ENCODE results near the gene HEPHL1.
"Not testable (repeated sequence)": the region's sequence is repeated elsewhere in the genome, so short reads cannot be mapped to it uniquely, and the experiment has no call there.

HEPHL1 gene

DNA sequence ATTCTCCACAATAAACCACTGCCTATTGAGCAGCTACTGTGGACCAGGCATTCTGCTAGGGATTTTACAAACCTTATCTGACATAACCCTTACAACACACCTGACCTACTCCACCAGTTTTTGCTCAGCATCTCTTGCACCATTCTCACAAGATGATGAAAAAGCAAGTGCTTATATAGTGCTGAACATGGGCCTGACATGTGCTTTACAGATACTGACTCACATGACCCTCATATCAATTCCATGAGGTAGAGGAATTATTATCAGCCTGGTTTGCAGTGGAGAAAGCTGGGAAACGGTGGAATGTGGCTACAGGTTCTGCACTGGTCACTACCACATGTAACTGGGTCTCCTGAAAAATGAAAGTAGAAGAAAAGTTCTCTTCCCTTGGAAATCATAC lies 69.9 kb downstream of the HEPHL1 start:
- no peak for DNase-seq

DNA sequence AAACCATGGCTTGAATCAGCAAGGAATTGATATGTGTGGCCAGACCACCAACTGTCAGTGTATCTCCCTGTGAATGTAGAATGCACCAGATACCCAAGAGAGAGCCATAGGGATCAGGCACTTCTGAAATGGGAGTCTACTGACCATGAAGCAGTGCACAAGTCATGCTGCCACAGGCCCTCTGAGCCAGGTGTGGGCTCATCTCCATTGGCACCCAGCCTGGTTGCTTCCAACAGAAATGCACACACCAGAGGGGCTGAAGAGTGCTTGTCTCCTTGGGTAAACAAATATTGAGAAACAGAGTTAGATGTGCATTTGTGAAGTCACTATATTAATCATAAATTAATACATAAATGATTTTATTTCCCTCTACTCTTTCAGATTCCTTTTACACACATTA lies 79.1 kb downstream of the HEPHL1 start:
- peak; percentile 65 for DNase-seq

DNA sequence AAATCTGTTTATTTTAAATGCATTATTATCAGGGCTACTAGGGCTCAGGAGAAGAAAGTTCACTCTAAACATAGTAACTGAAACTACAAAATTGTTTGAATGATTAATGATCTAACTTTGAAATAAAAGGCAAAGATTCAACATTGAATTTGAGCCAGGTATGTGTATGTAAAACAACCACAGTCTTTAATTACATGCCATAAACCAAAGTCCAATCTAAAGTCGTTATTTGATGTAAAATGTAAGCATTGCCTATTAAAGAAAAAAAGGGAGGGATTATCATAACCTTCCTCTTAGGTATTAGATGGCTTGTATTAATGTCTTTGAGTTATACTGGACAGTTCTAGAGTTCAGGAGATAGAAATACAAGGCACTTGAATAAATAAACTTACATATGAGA lies 82.3 kb downstream of the HEPHL1 start:
- no peak for DNase-seq

DNA sequence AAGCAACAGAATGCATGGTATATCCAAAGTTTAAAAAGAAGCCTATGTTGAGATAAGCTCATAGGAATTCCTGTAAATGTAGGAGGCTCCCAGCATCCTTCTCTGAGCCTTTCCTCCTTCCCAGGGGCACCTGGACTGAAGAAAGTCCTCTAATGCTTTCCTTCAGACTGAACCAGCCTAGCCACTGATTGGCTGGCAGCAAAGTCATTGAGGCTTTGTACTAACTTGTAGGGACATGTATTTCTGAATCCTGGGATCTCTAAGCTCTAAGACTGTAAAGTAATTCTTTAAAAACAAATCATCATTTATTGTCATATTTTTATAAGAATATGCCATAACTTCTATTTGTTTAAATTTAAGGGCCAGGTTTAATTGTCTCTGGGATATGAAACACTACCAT lies 83.6 kb downstream of the HEPHL1 start:
- no peak for DNase-seq

DNA sequence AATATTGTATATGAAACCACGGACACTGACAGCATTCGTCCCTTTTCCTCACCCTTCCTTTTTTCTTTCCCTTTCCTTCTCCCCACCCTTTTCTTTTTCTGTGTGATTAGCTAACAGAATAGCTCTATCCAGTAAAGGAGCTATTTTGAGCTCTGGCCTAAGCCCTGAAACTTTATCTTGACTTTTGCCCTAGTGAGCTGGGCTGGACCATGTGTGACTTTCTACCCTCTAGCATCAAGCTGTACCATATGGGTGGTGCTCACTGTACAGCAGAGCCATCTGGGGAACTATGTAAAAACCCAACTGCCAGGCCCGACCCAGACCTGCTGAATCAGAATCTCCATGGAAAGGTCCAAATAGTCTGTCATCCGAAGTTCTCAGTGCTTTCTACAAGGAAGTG lies 85.6 kb downstream of the HEPHL1 start:
- DNase-seq = no peak

DNA sequence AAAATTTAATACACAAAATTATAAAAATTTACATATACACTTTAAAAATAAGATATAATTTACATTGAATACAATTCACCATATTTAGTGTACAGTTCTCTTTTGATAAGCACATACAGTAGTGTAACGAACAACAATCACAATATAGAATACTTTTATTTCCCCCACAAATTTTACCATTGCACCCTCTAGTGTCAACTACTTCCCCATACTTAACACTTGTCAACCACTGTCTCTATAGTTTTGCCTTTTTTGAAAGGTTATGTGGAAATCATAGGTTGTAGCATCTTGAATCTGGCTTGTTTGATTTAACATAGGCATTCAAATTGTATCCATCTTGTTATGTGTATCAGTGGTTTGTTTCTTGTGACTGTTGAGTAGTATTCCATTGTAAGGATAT lies 86.2 kb downstream of the HEPHL1 start:
- no peak for DNase-seq

DNA sequence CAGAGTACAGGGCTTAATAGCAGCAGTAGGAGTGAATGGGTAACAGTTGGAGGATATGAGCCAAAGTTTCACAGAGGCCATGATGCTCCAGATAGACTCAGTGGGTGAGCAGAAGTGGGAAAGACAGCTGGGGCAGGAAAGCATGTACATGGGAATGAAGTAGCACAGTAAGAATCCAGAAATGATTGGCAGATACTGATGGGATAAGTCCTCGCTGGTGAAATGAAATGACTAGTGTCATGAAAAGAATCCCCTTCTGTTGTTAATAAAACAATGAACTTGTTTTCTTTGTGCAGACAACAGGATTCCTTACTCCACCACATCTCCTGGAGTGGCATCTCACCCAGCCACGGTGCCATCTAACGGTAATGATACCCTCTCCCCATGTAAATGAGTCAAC lies 90.1 kb downstream of the HEPHL1 start:
- no peak for DNase-seq

DNA sequence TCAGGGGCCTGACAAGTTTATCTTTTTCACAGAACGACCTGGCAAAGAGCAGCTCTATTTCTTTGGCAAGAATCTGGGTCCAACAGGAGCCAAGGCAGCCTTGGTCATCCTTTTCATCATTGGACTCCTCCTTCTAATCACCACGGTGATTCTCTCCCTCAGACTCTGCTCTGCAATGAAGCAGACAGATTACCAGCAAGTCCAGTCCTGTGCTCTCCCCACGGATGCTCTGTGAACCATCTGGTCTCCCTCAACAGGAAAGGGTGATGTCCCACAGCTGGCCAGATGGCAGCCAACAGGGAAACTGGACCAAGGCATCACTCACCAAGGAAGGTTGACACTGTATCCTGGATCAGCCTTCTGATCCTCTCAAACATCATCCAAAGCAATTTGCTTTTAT lies 90.5 kb downstream of the HEPHL1 start:
- no peak for DNase-seq

DNA sequence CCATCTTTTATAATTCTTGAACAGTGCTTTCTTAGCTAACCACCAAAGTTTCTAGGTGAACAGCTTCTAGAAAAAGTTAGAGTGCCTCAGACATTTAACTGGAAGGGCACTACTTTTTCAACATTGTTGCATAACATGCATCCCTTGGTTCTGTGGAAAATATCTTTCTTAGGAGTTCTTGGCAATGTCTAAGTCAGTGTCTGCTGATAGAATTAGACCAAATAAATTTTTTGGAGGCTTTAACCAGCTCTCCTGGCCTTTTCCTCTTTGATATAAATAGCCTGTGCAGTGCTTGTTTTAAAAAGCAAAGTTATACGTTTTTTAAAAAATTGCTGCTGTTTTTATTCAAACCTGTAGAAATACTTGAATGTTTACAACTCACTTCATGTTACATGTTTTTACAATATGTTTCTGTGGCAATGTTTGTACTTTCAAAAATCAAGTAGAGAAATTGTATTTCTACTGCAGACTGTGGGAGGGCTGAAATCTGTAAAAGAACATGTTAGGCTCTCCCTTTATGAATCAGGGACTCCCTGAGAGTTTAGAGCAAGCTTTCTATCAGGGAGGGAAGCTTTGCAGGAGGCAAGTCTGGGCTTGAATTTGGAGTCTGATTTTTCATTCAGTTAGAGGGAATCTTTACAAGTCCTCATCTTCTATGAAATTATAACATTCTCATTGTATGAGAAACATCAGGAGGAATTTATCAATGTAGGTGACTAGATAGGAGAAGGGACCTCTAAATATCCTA lies 91.2 kb downstream of the HEPHL1 start:
- DNase-seq = no peak

DNA sequence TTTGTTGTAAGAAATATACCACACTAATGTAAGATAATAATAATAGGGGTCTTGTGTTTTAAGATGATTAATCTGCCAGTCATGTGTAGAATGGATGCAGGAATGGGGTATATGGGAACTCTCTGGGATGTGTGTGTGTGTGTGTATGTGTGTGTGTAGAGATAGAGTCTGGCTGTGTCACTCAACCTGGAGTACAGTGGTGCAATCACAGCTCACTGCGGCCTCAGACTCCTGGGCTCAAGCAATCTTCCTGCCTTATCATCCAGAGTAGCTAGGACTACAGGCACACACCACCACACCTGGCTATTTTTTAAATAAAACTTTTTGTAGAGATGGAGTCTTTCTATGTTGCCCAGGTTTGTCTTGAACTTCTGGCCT lies 96.0 kb downstream of the HEPHL1 start:
- DNase-seq = no peak

DNA sequence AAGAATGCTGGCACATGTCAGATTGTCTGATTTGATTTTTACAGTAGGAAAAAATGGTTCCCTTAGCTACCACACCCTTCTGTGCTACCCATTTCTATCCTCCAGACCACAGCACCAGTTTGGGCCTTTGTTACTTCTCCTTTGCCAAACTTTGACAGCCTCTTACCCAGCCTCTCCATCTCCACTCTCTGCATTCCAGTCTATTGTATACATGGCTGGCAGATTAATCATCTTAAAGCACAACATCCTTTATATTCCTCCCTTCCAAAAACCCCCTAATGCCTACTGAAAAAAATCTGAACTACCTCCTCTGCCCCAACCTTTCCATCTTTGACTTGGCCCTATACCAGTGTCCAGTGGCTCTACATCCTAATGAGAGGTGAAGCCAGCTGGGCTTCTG lies 96.7 kb downstream of the HEPHL1 start:
- no peak for DNase-seq

DNA sequence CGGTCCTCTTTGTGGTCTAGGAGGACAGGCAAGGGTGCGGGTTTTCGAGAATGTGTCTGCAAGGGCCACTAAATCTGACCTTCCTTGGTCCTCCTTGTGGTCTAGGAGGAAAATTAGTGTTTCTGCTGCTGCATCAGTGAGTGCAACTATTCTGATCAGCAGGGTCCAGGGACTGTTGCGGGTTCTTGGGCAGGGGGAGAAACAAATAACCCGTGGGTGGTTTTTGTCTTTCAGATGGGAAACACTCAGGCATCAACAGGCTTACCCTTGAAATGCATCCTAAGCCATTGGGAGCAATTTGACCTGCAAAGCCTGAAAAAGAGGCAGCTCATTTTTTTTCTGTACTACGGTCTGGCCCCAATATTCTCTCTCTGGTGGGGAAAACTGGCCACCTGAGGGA lies 98.5 kb downstream of the HEPHL1 start:
- DNase-seq = not testable (repeated sequence)

DNA sequence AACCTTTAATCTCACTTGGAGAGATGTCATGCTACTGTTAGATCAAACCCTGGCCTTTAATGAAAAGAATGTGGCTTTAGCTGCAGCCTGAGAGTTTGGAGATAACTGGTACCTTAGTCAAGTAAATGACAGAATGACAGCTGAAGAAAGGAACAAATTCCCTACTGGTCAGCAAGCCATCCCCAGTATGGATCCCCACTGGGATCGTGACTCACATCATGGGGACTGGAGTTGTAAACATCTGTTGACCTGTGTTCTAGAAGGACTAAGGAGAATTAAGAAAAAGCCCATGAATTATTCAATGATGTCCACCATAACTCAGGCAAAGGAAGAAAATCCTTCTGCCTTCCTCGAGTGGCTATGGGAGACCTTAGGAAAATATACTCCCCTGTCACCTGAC lies 99.4 kb downstream of the HEPHL1 start:
- DNase-seq = not testable (repeated sequence)

DNA sequence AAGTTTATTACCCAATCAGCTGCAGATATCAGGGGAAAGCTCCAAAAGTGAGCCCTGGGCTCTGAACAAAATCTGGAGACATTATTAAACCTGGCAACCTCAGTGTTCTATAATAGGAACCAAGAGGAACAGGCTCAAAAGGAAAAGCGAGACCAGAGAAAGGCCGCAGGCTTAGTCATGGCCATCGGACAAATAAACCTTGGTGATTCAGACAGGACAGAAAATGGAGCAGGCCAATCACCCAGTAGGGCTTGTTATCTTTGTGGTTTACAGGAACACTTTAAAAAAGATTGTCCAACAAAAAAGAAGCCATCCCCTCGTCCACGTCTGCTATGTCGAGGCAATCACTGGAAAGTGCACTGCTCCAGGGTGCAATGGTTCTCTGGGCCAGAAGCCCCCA lies 99.8 kb downstream of the HEPHL1 start:
- DNase-seq = no peak

DNA sequence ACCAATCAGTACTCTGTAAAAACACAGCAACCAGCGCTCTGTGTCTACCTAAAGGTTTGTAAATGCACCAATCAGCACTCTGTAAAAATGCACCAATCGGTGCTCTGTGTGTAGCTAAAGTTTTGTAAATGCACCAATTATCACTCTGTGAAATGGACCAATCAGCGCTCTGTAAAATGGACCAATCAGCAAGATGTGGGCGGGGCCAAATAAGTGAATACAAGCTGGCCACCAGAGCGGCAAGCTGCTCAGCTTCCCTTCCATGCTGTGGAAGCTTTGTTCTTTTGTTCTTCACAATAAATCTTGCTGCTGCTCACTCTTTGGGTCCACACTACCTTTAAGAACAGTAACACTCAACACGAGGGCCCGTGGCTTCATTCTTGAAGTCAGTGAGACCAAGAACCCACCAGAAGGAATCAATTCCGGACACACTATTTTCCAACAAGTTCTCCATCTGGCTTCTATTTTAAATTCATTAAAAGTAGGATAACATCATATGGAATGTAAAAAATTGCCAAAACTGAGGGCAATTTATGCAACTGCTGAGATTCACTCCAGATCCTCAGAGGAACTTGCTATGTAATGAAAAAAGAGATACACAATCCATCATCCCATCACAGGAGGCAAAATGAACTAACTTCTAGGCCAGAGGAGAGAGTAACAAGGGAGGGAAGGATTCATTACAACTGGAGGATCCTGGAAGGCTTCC lies 104.4 kb downstream of the HEPHL1 start:
- no peak for DNase-seq

DNA sequence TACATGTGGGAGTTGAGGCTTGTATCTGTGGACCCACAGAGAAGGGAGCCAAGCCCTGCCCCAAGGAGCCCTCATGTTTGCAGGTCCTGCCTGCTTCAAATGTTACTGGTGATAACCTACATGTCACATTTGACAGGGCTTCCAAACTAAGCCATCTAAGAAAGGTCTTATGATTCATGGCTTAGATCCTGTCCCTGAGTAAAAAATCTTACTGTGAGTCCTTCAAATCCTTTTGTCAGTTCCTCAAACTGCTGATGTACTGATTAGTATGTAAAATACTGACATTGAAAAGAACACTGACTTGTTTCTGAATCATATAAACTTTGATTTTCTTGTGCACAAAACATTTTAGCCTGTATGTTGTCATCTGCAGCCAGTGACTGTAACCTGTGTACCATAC lies 106.5 kb downstream of the HEPHL1 start:
- no peak for DNase-seq

DNA sequence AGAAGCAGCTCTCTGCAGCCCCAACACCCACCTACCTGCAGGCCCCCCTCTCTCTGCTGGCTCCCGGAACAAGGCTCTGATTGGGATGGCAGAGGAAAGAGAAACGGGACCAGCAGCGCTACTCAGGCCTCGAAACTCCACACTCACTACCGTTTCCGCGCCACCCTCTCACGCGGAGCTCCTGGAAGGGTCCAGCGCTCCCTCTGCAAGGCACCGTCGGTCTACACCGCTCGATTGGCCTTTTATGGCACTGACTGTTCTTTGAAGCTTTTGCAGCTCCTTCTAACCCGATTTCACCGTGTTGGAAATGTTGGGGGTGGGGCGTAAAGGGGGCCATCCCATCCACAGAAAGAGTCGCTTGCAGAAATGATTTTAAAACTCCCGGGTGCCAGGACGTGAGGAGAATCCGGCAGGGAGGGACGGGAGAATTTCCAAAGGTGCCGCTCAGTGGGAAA lies 107.2 kb downstream of the HEPHL1 start:
- DNase-seq = peak; percentile 82

DNA sequence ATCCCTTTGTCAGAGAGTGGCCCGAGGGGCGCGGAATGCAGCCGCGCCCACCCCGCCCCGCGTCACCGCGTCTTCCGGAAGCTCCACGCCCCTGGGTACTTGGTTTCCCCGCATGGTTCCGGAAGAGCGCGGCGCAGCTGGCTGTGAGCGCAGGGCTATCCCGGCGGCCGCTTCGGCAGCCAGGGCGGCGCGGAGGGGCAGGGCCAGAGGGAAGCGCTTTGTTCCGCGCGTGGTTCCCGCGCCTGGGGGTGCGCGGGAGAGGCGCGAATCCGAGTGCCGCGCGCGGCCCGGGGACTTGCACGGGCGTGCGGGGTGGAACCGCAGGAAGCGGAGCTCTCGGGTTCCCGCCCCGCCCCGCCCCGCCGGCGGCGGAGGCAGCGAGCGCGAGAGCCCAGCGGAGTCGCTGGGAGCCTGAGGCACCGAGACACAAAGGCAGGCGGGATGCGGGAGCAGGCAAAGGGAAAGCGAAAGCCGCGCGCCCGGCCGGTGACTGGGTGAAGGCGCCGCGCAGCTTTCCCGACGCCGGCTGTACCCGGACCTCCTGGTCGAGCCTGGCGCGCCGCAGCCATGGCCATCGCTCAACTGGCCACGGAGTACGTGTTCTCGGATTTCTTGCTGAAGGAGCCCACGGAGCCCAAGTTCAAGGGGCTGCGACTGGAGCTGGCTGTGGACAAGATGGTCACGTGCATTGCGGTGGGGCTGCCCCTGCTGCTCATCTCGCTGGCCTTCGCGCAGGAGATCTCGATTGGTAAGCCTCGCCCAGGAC lies 107.8 kb downstream of the HEPHL1 start, which contains the start of gene PANX1:
Gene PANX1, plus strand, starts transcription at position 96 of the 766 bp plus-strand sequence. Its CDS starts 472 bp downstream, at position 568.
- peak; percentile 93 for DNase-seq

DNA sequence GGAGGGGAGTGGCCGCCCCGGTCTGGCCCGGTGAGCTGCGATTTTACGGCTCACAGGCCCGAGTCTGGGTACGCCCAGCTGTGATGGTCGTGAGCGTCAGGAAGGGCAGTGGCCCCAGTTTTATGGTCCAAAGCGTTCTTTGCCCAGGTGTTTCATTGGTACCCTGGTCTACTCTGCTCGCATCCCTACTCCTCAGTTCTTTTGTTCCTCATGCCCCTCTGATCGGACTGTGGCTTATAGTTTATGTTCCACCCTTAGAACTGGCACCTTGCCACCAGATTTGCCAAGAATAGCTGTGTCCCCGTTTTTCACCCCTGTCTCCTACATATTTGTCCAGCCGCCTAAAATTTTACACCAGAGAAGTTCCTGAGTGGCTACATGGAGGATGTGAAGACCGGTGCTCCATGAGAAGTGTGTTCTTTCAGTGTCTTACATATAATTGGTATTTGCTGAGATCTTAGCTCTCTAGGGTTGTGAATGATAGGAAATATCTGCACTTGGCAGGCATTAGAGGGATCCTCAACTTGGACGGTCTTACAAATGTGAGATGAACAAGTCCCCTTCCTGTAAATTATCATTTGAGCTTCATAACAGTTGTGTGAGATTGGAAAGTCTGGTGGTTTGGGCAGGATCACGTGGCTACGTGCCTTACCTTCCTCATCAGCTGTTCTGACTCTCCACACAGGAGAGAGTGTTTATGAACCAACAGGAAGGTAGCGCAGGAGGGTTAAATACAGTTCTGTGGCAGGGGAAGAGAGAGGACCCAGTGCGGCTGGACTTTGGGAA lies 108.6 kb downstream of the HEPHL1 start:
- DNase-seq = peak; percentile 75

DNA sequence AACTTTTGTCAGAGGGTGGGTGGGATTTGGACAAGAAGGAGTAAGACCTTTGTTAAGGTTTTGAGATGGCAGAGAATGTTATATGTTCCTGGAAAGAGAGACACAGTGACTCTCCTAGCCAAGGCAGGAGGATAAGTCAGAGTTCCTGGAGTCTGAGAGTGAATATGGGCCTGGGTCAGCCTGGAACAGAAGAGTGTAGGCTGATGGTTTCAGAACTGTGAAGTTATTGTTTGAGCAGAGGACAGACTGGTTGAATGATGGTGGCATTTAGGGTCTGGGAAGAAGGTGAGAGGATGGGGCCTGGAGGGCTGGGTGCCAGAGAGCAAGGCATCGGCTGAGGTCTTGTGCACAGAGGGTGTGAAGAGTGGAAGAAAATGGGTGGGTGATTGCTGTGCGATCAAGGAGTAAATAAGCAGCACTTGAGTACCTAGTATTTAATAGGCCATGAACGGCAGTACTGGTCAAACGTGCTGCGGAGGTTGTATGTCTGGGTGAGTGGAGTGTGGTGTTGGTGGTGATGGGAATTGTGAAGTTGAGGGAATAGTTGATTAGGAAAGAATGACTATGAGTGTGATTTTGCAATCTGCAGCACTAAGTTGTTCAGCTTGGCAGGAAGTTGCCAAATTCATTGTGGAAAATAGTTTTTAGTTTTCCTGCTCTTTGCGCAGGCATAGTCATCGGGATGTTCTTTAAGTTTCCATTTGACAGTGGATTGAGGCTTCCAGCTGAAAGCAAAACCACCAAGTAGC lies 109.3 kb downstream of the HEPHL1 start:
- no peak for DNase-seq

DNA sequence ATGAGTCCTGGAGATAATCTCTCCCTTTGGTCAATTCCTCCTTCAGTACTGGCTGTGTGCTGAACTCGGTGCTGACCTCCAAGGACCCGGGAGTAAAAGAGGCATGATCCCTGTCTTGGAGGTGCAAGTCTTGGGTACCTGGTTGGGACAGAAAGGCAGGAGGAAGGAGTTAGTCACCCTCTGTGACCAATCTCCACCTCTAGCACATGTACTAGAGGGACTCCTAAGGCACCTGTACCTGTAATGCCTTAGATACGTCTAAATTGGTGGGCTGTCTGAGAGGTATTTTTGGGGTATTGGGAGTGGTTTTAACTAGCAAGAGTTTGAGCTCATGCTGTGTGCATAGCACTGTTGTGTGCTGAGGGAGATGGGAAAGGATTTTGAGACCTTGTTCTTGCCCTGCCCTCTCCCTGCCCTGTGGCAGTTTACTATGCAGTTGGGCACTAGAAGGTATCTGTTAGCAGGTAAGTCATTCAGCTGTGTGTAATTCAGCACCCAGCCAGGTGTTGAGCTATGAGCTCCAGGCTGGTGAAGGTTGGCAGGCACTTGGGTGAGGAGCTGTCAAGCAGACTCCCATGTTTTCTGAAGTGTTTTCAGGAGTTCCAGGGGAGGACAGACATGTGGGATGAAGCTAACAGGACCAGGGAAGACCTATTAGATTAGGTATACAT lies 110.0 kb downstream of the HEPHL1 start:
- no peak for DNase-seq

DNA sequence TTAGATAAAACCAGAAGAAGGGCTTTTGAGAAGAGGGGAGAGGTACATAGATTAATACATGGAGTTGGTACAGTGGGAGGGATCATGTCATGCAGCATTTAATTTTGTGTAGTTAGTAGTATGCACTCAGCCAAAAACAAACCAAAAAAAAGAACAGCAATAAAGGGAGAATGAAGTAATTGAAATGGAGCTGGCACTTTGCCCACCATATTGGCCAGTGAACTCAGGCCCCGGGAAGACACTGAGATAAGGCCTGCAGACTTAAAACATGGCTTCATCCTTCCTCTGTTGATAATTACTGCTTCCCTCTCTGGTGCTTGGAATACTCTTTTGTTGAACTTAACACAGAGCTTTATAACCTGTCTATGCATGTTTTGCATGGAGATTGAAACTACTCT lies 110.6 kb downstream of the HEPHL1 start:
- no peak for DNase-seq
